D341Med (cell line): ENCODE measurements around the gene CDH22.
A peak's percentile ranks its signal among the peaks of the same experiment; 100 is the strongest.

Experiments
- DNase-seq: peaks from one replicate; pipeline ENCODE4 v3.0.0; 2012; ENCODE audit warnings: low spot score

CDH22 gene

DNA sequence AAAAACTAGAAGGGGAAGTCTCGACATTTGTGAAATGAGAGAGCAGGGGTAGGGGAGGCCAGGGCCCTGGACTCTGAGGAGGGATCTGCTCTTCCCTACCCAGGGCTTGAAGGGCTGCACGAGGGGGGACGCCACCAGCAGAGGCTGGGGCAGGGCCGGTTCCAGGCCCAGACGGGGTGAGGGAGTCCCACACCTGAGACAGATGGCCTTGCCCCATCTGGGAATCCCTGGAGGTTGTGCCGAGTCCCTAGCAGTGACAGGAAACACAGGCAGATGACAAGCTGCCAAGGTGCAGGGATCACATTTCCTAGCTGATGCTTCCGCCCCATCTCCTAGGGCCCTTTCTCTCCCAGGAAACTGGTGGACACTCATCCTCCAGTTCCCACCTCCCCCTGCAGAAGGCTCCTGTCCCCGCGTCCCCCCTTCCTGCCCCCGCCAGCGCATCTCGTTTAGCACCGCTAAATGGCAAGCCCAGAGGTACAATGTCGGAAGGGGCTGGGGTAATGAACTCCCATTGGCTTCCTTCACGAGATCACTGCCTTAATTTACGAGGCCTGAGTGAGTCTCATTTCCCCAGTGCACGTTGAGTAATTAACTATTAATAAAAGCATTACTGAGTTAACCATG lies 35.2 kb upstream of the CDH22 start:
- peak; percentile 56 for DNase-seq

DNA sequence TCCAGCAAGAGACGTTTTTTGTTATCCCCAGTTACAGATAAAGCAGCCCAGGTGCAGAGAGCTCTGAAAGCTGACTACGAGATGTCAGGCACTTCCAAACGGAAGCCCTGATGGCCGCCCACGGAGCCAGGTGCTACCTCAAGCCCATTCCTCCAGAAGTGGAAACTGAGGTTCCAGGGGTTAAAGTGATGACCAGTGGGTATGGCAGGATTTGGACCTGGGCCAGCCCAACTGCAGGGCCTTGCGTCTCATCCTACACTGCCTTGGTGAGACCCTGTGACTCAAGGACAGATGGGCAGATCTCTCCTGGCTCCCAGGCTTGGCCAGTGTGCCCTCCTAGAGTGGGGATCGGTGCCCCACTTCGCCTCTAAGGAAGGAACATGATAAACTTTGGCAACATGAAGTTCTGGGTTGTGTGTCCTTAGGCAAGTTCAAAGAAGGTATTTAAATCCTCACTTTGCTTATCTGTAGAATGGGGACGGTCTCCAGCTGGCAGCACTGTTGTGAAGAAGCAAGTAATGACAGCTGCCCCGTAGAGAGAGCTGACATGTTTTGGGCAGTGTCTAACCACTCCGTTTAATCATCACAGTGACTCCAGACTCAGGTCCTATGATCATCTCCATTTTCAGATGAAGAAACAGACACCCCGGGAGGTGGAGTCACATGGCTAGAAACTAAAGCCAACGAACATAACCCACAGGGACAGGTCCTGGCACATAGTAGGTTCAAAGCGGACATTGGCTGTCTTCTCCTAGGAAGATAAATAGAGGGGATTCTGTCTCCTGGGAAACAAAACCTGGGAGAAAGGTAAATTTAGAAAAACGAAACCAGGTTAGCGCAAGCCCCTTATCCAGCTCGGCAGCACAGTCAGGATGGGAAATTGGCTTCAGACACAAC lies 34.4 kb upstream of the CDH22 start:
- DNase-seq = no peak

DNA sequence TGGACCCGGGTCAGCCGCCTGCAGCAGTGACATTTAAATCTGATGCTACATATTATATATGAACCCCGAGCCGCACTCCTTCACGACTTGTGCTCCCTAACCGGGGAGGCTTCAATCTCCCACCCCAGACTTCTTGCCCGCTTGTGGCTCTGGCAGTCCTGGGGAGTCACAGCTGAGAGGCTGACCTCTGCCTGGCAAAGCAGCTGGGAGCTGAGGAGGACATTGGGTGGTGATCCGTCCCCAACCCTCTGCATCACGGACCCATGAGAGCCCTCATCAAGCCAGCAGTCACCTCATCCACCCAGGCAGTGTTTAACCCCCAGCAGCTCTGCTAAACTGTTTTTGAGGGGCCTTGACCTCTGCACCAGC lies 33.7 kb upstream of the CDH22 start:
- DNase-seq = no peak

DNA sequence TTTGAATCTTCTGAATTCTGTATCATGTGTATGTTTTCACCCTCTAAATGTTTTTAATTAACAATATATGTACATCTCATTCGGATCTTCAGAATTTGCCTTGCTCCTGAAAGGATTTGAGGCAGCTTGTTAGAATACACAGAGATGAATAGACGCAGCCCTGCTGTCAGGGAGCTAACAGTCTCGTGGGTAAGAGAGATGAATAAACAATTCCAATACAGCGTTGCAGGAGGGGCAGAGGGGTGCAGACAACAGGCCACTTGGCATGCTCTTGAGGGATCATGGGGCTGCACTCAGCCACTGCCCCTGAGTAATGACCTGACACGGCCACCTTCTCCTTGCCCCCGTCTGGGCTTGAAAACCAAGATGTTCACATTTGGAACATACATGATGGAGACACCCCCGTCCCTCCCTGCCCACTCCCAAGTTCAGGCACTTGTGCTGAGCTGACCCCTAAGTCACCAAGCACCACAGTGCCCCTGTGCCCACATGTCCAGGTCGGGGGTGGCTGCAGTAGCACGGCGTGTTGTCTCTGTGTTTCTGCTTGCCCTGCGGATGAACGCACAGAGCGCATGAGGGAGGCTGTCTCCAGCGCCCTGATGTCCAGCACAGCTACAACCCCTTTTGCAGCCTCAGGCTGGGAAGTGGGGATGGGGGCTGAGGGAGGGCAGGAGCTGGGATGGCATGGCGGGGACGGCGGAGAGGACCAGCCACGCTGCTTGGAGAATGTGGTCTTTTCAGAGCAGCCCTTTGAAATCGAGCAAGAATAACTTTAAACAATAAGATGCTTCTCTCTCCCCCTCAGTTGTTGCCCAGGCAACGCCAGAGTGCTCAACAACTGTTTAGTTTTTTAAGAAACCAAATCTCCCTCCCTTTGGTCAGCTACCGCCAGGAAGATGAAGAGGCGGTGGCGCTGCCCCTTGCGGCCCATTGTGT lies 33.0 kb upstream of the CDH22 start:
- no peak for DNase-seq

DNA sequence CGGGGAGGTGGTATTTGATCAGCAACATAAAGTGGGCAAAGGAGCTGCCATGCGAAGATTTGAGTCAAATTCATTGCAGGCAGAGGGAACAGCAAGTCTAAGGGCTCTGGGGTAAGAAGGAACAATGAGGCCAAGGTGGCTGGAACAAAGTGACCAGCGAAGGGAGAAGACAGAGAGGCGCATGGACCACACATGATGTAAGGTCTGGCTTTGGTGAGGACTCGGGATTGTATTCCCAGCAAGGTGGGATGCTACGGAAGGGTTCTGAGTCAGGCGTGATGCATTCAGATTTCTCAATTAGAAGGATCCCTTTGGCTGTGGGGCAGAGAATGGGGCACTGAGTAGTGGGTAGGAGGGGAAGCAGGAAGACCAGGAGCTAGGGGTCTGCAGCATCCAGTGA lies 30.7 kb upstream of the CDH22 start:
- no peak for DNase-seq

DNA sequence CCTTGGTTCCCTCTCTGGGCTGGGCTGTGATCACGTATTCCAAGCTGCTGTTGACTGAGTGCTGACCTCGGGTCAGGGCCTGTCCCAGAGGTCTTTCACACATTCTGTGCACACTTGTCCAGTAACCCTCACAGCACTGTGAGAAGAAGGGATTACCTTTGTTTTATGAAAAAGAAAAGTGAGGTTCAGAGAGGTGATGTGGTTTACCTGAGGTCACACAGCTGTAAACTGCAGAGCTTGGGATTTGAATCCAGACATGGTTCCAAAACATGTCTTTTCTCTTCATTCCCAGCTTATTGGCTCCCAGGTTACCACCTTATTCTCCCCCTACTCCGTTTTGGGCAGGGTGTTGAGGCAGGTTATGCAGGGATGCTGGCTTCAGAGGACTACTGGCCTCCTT lies 28.4 kb upstream of the CDH22 start:
- no peak for DNase-seq

DNA sequence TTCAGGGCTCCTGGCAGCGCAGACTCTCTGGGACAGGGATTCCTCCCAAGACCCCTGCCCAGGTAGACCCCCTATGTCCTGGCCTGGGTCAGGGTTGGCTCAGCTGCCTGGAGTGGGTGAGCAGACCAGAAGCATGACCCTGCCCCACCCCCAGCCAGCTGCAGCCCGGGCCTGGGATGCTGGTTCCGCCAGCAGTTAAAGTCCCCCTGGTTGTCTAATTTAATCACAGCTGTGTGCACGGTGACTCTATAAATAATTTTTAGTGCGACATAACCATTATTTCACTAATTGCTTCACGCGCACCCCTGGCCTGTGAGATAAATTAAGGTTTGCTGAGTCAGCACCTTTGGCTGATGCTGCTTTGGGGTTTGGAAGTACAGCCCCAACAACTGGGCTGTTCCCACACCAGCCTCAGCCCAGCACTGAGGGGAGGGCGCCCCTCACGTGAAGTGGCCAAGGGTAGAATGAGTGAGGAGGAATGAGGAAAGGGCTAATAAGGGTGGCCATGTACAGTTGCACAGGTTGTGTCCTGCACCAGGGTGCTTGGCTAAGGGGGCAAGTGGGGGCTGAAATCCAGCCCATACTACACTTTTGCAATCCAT lies 26.1 kb upstream of the CDH22 start:
- no peak for DNase-seq

DNA sequence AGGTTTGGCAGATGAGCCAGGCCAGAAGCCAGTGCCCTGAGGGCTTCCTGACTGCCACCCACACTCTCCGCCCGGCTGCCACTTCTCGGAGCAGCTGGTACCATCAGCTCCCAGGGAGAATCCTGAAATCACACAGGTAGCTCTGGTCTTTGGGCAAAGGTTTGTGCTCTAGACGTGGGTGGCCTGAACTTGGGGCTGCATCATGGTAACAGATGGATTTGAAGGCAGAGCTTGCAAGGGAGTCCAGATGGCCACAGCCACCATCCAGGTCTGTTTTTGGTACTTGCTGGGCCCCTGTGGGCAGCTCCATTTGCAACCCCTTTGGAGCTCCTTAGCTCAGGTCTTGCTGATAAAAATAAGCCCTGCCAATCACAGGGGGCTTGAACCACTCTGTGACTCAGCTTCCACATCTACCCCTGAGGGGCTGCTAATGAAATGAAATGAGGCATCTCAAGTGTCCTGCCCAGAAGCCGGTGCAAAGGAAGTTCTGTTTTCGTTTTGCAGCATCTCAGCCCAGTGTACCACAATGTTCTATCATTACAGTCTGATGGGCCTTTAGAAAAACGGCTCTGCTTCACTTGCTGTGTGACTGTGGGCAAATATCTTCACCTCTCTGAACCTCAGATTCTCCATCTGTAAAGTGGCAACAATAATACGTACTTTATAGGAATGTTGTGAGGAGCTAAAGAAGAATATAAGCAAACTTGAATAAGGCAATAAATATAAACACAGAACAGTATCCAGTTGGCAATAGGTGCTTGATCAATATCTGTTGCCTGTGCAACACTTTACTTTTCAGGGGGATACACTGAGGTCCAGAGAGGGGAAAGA lies 25.1 kb upstream of the CDH22 start:
- no peak for DNase-seq

DNA sequence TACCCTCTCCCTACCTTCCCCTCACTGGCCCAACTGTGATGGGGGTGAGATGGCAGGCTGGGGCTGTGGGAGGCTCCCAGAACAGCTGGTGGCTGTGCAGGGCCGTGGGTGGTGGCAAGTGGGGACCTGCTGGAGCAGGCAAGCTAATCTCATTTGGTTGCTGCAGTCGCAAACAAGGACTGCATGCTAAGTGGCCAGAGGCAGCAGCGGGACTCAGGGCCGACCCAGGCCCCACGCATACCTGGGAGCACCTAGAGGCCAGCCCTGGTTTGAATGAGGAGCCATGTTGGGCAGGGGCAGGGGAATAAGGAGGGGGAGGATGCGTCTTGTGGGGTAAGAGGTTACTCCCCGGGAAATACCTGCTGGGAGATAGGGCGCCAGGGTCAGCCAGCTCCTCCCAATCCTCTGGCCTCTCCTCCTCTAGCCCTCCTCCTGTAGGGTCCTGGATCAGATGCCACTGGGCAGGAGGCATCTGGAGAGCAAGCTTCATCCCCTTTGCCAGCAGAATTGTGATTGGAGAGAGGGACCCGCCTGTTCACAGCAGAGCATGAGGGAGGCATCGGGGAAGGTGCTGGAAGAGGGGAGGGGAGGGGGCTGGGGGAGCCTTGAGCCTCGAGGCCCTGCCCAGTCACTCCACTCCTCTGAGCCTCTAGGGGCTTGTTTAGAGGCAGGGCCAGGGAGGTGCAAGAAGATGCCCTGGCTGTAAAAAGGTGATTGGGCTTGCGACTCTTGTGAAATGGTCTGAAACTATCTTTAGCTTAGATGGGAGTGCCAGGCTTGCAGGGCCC lies 24.3 kb upstream of the CDH22 start:
- no peak for DNase-seq

DNA sequence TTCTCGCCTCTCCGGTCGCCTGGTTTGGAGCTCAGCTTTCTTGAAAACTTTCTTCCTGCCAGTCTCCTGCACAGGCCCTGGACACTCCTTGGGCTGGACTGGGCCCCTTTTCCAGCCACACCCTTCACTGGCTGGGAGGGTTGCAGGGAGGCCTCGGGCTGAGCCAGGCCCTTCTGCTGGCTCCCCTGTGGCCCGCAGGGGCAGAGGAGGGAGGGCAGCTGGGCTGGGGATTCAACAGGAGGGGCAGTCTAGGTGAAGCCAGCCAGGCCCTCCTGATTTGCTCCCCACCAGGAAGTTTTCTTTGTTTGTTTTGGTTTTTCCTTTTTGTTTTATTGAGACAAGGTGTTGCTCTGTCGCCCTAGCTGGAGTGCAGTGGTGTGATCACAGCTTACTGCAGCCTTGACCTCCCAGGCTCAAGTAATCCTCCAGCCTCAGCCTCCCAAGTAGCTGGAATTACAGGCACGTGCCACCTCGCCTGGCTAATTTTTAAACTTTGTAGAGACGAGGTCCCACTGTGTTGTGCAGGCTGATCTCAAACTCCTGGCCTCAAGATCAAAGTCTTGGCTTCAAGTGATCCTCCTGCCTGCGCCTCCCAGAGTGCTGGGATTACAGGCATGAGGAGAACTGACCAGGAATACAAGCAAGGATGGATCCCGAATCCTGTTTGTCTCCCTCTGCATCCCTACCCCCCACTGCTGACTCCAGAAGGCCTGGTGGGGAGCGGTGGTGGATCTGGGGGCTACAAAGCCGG lies 23.5 kb upstream of the CDH22 start:
- DNase-seq = no peak

DNA sequence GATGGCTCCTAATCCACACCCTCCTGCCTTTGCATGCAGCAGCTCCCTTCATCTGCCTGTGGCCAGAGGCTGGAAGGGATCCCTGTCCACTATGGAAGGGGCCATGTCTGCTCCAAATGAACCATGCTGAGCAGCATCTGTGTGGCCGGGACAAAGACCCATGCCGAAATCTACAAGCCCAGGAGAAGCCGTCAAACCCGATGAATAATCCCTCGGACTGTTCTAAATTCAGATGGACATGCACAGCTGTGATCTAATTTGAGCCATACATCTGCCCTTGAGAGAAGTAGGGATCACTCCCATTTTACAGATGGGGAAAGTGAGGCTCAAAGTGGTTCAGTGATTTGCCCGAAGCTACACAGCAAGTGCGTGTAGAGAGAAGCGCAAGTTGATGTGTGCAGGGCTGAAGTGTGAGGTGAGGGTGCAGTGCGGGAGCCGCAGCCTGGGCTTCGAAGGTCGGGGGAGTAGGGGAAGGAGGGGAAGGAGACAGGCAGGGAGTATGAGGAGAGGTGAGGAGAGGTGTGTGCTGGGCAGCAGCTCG lies 22.6 kb upstream of the CDH22 start:
- no peak for DNase-seq

DNA sequence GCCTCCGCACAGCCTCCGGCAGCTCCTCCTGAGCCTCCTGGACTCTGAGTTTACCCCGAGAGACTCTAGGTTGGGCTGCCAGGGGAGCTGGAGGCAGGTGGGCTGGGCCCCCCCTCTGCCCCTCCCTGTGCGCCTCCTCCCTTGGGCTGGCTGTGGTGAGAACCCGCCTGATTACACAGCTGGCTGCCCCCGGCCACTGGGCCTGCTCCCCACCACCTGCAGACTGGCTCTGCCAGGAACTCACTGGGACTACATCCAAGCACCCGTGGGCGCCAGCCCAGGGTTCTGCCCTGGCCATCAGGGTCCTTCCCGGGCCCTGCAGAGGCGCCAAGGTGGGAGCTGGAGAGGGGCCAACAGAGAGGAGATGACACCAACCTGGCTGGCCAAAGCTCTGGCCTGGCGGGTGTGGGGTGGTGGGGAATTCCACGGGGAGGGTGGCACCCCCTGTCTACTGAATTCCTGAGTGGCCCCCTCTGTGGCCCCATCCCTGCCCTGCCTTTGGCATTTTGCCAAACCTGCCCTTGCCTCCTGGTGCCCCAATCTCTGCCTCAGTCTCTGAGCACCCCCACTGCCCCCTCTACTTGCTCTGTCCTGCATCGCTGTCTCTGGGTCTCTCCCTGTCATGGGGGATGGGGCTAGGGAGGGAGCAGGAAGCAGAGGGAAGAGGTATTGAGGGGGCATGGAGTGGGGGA lies 21.9 kb upstream of the CDH22 start:
- DNase-seq = no peak

DNA sequence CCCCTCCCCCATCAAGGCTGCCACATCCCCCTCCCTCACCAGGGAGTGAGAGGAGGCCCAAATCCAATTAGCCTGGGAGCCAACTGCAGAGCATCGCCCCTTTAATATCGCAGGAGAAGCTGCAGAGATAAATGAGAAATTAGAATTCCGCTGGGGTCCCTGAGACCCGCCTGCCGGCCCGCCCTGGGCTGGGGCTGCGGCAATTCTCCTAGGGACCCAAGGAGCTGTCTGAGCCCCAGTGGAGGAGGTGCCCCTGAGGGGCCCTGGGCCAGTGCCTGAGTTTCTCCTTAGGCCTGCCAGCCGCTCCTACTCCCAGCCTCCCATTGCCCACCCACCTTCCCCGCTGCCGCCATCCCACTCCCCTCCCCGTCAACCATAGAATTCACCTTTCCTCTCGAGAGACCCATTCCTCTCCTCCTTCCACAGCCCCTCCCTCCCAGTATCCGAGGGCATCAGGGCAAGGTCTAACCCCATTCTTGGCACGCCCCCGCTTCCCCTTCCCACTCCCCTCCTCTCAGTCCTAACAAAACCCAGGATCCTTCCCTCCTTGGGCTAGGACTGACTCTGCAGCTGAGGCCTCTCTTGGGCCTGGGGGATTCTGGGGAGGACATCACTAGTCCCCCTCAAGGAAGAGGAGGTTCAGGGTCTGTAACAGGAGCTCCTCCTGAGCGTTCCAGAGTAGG lies 20.0 kb upstream of the CDH22 start:
- DNase-seq = no peak

DNA sequence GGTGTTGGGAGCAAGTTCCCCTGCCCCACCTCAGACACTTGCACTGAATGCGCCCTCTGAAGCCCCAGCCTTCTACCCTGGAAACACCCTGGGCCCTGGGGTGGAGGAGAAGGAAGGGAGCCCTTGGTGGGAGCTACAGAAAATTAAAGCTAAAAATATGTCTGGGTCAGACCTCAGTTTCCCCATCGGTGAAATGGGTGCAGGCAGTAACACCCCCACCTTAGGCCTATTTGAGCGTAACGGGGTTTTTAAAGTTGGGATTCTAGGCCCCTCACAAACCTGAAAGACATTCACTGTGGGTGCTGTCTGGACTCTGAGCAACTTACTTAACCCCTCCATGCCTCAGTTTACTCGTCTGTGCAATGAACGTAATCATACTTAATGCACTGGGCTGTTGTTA lies 19.3 kb upstream of the CDH22 start:
- DNase-seq = no peak

DNA sequence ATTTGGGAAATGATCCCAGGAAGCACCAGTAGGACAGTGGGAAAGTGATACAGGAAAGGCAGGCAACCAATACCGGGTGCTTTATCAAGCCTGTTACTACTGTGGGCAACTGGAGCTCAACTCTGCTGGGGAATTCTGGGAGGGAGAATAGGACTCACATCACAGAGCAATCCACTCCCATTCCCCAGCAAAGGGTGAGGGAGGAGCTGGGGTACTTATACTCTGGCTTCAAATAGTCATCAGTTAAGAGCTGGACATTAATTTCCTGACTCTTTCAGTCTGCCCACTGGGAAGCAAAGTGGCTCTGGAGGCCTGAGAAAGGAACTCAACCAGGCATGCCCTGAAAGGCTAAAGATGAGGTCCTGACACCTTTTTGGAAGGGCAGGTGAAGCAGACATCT lies 17.5 kb upstream of the CDH22 start:
- no peak for DNase-seq

DNA sequence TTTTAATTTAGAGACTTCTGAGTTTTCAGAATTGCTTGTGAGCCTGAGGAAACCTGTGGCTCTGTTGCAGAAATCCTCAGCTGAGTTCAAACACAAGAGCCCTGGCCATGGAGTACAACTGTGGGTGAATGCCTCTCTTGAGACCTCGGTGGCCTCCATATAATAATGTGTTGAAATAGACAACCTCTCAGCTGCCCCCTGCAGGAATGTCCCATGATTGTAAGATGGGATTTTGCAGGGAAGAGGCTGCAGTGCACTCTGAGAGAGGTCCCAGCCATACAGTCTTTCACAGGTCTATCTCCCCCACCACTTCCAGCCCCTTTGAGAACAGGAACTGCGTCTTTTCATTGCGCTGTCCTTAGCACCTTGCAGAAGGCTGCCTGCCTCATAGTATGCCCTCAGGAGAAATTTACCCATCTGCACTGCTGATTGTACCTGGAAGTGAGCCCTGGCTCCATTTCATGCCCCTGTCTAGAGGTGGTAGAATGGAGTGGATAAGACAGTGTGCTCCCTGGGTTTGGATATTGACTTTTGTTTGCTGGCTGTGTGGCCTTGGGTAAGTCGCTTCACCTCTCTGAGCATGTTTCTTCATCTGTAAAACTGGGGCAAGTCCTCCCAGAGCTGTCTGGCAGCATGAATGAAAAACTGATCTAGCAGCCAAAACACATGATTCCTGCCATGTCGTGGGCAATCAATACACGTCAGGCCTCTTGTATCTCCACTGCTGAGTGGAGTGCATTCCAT lies 16.8 kb upstream of the CDH22 start:
- DNase-seq = peak; percentile 72

DNA sequence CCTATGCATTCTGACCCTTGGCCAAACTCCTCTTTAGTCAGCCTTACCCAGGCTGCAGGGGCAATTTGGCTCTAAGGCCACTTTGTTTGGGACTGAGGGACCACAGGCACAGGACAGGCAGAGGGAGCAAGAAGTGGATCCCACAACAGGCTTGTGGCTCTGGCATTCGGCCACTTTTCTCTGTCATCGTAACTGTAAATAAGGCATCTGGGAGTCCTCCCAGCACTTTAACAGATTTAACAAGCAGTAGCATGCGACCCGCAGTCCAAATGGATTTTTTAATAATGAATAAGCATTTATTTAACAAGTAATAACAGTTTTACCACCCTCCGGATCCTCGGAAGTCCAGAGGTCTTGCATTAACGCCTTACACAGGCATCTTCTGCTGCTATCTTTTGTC lies 16.1 kb upstream of the CDH22 start:
- DNase-seq = no peak

DNA sequence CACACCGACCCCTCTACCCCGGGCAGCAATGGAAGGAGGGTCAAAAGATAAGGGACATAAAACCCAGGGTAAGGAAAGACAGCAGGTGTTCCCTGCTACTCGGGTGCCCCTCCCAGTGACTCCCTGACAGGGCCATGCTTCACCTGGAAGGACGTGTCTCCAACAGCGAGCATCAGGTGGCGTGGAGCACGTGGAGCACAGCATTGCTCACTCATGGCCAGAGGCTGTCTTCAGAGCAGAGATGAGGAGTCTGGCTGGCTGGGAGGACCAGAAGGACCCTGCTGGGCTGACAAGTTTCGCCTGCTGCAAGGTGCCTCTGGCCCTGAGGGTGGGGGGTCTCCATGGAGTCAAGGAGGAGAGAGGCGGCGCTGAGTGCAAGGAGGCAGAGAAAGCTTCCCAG lies 15.3 kb upstream of the CDH22 start:
- no peak for DNase-seq
